Parathyroid adenoma (tissue), 2 donors: ENCODE data around the gene SPDYE17.
"Not testable (repeated sequence)": the region's sequence is repeated elsewhere in the genome, so short reads cannot be mapped to it uniquely, and the experiment has no call there.

Experiments used
- H2AFZ ChIP-seq: fragments of 300-600 bp; sonication (generic); one replicate; pipeline ENCODE4 v1.7.0; 2017; ENCODE audit warnings: antibody characterized with exemption, mild to moderate bottlenecking
- H3K27ac ChIP-seq: fragments of 300-600 bp; sonication (generic); one replicate; pipeline ENCODE4 v1.7.0; 2017
- H3K27me3 ChIP-seq: fragments of 300-600 bp; sonication (generic); one replicate; pipeline ENCODE4 v1.7.0; 2017; ENCODE audit warnings: low read length; ENCODE audit not compliant: control insufficient read depth, insufficient read depth
- H3K36me3 ChIP-seq: fragments of 300-600 bp; sonication (generic); one replicate; pipeline ENCODE4 v1.7.0; 2017; ENCODE audit warnings: low read length; ENCODE audit not compliant: control insufficient read depth, insufficient read depth
- H3K4me1 ChIP-seq: fragments of 300-600 bp; sonication (generic); one replicate; pipeline ENCODE4 v1.7.0; 2017; ENCODE audit warnings: control low read depth
- H3K4me2 ChIP-seq: fragments of 300-600 bp; sonication (generic); one replicate; pipeline ENCODE4 v1.7.0; 2017; ENCODE audit warnings: low read length
- H3K4me3 ChIP-seq: fragments of 300-600 bp; sonication (generic); one replicate; pipeline ENCODE4 v1.7.0; 2017; ENCODE audit warnings: low read depth, low read length
- H3K79me2 ChIP-seq: fragments of 300-600 bp; sonication (generic); one replicate; pipeline ENCODE4 v1.7.0; 2017; ENCODE audit warnings: control low read depth
- H3K9ac ChIP-seq: fragments of 300-600 bp; sonication (generic); one replicate; pipeline ENCODE4 v1.7.0; 2017; ENCODE audit warnings: mild to moderate bottlenecking
- H3K9me3 ChIP-seq: fragments of 300-600 bp; sonication (generic); one replicate; pipeline ENCODE4 v1.7.0; 2017; ENCODE audit warnings: low read length; ENCODE audit not compliant: control insufficient read depth
- donor health status: primary hyperparathyroidism.

Gene SPDYE17

DNA sequence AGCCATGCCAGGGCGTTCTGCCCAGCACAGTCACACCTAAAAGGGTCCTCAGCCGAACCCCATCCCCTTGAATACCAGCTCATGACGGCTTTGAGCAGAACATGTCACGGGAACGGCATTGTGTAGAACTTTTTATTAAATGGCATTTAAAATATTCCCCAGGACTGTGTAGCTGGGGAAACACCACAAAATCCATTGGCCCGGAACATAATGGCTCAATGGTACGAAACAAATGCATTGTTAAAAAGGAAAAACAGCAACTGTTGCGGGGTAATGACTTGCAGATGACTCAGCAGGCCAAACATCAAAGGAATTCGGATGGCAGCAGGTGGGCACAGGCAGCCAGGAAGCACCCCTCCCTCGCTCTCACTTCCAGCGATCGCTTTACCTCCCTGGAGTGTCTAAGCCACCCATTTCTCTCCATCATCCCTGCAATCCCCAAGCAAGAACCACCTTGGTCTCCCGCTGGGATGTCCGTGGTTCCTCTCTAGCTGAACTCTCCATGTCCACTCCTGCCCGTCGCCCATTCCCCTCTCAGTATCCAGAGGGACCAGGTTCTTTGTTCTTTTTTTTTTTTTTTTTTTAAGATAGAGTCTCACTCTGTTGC, 22.0 kb downstream of the SPDYE17 start:
- H3K4me1 ChIP-seq, H3K36me3 ChIP-seq, H3K9me3 ChIP-seq, H2AFZ ChIP-seq, H3K4me2 ChIP-seq, H3K79me2 ChIP-seq, H3K27me3 ChIP-seq, H3K9ac ChIP-seq, H3K27ac ChIP-seq, H3K4me3 ChIP-seq: not testable (repeated sequence)

DNA sequence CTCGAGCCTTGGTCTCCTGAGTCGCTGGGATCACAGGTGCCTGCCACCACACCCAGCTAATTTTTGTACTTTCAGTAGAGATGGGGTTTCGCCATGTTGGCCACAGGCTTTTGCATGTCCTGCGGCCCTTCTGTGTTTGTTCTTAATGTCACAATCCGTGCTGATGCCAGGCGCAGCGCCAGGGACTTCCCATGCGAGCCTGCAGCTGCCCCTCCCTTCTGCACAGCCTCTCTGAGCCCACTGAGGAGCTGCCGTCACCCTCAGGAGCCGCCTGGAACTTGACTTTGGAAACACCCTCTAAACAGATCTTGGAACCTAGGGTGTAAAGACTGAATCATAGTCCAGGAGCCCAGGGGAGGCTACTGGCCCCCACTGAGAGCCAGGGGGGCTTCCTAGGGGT, 24.2 kb downstream of the SPDYE17 start:
- H3K36me3 ChIP-seq, H3K27me3 ChIP-seq, H3K9ac ChIP-seq, H3K4me3 ChIP-seq, H2AFZ ChIP-seq, H3K79me2 ChIP-seq, H3K4me1 ChIP-seq, H3K4me2 ChIP-seq, H3K9me3 ChIP-seq, H3K27ac ChIP-seq: not testable (repeated sequence)

GRCh38 chr7:77006127-77007110, 25.7 kb downstream of the SPDYE17 start:
- not testable (repeated sequence) for H3K4me3 ChIP-seq, H3K27me3 ChIP-seq, H3K9me3 ChIP-seq, H3K4me1 ChIP-seq, H3K9ac ChIP-seq, H2AFZ ChIP-seq, H3K79me2 ChIP-seq, H3K27ac ChIP-seq, H3K36me3 ChIP-seq, H3K4me2 ChIP-seq

DNA sequence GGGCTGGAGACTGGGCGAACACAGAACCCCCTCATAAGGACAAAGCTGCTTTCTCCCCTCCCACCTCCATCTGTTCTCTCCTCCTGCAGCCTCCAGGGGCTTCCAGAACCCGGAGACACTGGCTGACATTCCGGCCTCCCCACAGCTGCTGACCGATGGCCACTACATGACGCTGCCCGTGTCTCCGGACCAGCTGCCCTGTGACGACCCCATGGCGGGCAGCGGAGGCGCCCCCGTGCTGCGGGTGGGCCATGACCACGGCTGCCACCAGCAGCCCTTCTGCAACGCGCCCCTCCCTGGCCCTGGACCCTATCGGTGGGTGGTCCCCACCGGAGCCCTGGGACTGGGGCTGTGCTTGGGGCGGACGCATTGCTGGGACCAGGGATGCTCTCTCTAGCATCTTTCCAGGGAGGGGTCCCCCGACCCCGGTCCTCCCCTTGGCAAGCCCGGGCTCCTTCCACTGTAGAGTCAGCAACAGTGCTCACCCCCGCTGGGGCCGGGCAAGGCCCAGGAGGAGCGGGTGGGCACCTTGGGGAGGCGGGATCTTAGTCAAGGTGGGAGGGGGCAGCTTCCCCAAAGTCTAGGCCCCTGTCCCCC, 26.6 kb downstream of the SPDYE17 start:
- H3K9me3 ChIP-seq, H3K4me1 ChIP-seq, H3K79me2 ChIP-seq, H3K4me2 ChIP-seq, H3K9ac ChIP-seq, H3K4me3 ChIP-seq, H3K36me3 ChIP-seq, H3K27me3 ChIP-seq, H3K27ac ChIP-seq, H2AFZ ChIP-seq: not testable (repeated sequence)

GRCh38 chr7:77004151-77004550, 28.0 kb downstream of the SPDYE17 start:
- H2AFZ ChIP-seq, H3K9me3 ChIP-seq, H3K36me3 ChIP-seq: not testable (repeated sequence)

GRCh38 chr7:77003241-77003640, 28.9 kb downstream of the SPDYE17 start:
- H3K4me1 ChIP-seq, H2AFZ ChIP-seq, H3K27me3 ChIP-seq, H3K79me2 ChIP-seq, H3K4me2 ChIP-seq, H3K9ac ChIP-seq, H3K36me3 ChIP-seq, H3K27ac ChIP-seq, H3K4me3 ChIP-seq, H3K9me3 ChIP-seq: not testable (repeated sequence)

More at GRCh38 chr7:77004151-77004550, 28.0 kb downstream of the SPDYE17 start:
- H3K27me3 ChIP-seq, H3K4me2 ChIP-seq, H3K4me1 ChIP-seq, H3K9ac ChIP-seq, H3K4me3 ChIP-seq, H3K79me2 ChIP-seq, H3K27ac ChIP-seq: not testable (repeated sequence)

DNA sequence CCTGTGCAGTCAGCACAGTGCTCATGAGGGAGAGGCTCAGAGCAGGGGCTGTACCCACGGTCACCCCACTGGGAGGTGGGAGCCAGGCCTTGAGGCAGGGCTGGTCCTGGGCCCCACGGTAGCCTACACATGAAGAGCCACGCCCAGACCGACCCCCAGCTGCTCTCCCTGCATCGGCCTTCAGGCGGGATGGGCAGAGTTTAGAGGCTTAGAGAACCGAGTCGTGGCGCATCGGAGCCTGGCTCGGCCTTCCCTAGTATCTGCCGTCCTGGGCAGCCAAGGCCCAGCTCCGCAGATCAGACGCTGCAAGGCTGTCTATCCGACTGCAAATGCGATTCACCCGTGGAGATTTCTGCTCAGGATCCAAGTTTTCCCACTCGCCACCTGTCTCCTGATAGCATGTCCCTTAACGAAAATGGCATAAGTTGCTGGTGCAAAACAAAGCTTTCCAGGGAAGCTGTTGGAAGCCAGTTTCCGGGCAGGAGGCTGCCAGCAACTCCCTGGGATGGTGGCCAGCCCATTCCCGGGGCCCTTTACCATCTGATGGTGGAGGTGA, 29.4 kb downstream of the SPDYE17 start:
- not testable (repeated sequence) for H2AFZ ChIP-seq, H3K79me2 ChIP-seq, H3K4me3 ChIP-seq, H3K9ac ChIP-seq, H3K27me3 ChIP-seq, H3K36me3 ChIP-seq, H3K4me2 ChIP-seq, H3K9me3 ChIP-seq, H3K4me1 ChIP-seq, H3K27ac ChIP-seq

DNA sequence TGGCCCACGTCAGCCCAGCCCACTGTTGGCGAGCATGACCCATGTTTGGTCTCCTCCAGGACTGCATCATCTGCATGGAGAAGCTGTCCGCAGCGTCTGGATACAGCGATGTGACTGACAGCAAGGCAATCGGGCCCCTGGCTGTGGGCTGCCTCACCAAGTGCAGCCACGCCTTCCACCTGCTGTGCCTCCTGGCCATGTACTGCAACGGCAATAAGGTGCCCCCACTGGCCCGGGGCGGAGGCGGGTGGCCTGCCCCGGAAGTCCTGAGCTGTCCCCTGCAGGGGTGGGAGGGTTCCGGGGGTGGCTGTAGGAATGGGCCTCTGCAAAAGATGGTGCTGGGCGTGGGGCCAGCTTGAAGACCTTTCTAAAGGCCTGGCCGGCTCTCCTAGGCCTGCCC, 30.1 kb downstream of the SPDYE17 start:
- H3K9me3 ChIP-seq, H2AFZ ChIP-seq, H3K4me2 ChIP-seq, H3K27me3 ChIP-seq, H3K27ac ChIP-seq, H3K4me3 ChIP-seq, H3K36me3 ChIP-seq, H3K79me2 ChIP-seq, H3K9ac ChIP-seq, H3K4me1 ChIP-seq: not testable (repeated sequence)

GRCh38 chr7:76999474-77000107, 32.6 kb downstream of the SPDYE17 start:
- not testable (repeated sequence) for H3K27me3 ChIP-seq, H3K4me3 ChIP-seq, H3K9ac ChIP-seq

GRCh38 chr7:76998764-76999450, 33.3 kb downstream of the SPDYE17 start:
- H3K9ac ChIP-seq, H3K79me2 ChIP-seq, H3K4me3 ChIP-seq, H3K4me2 ChIP-seq, H2AFZ ChIP-seq, H3K4me1 ChIP-seq, H3K27me3 ChIP-seq, H3K27ac ChIP-seq, H3K9me3 ChIP-seq, H3K36me3 ChIP-seq: not testable (repeated sequence)

More at GRCh38 chr7:76999474-77000107, 32.6 kb downstream of the SPDYE17 start:
- H3K4me2 ChIP-seq, H3K27ac ChIP-seq, H2AFZ ChIP-seq, H3K9me3 ChIP-seq, H3K4me1 ChIP-seq, H3K79me2 ChIP-seq, H3K36me3 ChIP-seq: not testable (repeated sequence)
